Ishikawa (cell line): Measurements from ENCODE around the gene CAPN5.

Experiments
- CEBPB ChIP-seq: IDR thresholded peaks from 2 replicates; pipeline ENCODE4 v1.6.1; 2012
- CREB1 ChIP-seq: IDR thresholded peaks from 2 replicates; pipeline ENCODE4 v1.6.1; 2012; ENCODE audit warnings: low read depth
- EGR1 ChIP-seq: IDR thresholded peaks from 2 replicates; pipeline ENCODE4 v1.6.1; 2012
- EP300 ChIP-seq: IDR thresholded peaks from 2 replicates; pipeline ENCODE4 v1.6.1; 2012; ENCODE audit warnings: borderline replicate concordance
- FOXM1 ChIP-seq: IDR thresholded peaks from 2 replicates; pipeline ENCODE4 v1.6.1; 2012; ENCODE audit warnings: low read depth, borderline replicate concordance
- MAX ChIP-seq: IDR thresholded peaks from 2 replicates; pipeline ENCODE4 v1.6.1; 2012
- NFIC ChIP-seq: IDR thresholded peaks from 2 replicates; pipeline ENCODE4 v1.6.1; 2012
- RAD21 ChIP-seq: IDR thresholded peaks from 2 replicates; pipeline ENCODE4 v1.6.1; 2012; ENCODE audit warnings: low read depth
- REST ChIP-seq: IDR thresholded peaks from 2 replicates; pipeline ENCODE4 v1.6.1; 2012; ENCODE audit warnings: low read depth, mild to moderate bottlenecking
- TAF1 ChIP-seq: IDR thresholded peaks from 2 replicates; pipeline ENCODE4 v1.6.1; 2012; ENCODE audit warnings: low read depth, mild to moderate bottlenecking
- TCF12 ChIP-seq: IDR thresholded peaks from 2 replicates; pipeline ENCODE4 v1.6.1; 2012; ENCODE audit warnings: low read depth
- TEAD4 ChIP-seq: IDR thresholded peaks from 2 replicates; pipeline ENCODE4 v1.6.1; 2012
- USF1 ChIP-seq: IDR thresholded peaks from 2 replicates; pipeline ENCODE4 v1.6.1; 2012
- YY1 ChIP-seq: IDR thresholded peaks from 2 replicates; pipeline ENCODE4 v1.6.1; 2012; ENCODE audit warnings: low read depth
- ZBTB7A ChIP-seq: IDR thresholded peaks from 2 replicates; pipeline ENCODE4 v1.6.1; 2012; ENCODE audit warnings: low read depth

CAPN5 gene

GRCh38 chr11:77082838-77083565 lies 16.2 kb downstream of the CAPN5 start:
- no peak for TF ChIP-seq TCF12
- TF ChIP-seq MAX: no peak
- no peak for TF ChIP-seq EP300
- TF ChIP-seq FOXM1: no peak
- TF ChIP-seq CREB1: no peak
- TF ChIP-seq RAD21: no peak
- TF ChIP-seq USF1: no peak
- no peak for TF ChIP-seq YY1
- no peak for TF ChIP-seq TAF1
- no peak for TF ChIP-seq TEAD4
- TF ChIP-seq EGR1: no peak
- TF ChIP-seq REST: no peak
- no peak for TF ChIP-seq NFIC
- no peak for TF ChIP-seq CEBPB
- TF ChIP-seq ZBTB7A: no peak

- TF ChIP-seq REST: no peak
- TF ChIP-seq FOXM1: no peak
- no peak for TF ChIP-seq EGR1
- no peak for TF ChIP-seq RAD21
- no peak for TF ChIP-seq TCF12
- TF ChIP-seq YY1: no peak
- TF ChIP-seq TAF1: no peak
- TF ChIP-seq EP300: no peak
- no peak for TF ChIP-seq USF1
- no peak for TF ChIP-seq MAX
- TF ChIP-seq NFIC: no peak
- TF ChIP-seq CREB1: no peak
- TF ChIP-seq CEBPB: no peak
- no peak for TF ChIP-seq TEAD4
- TF ChIP-seq ZBTB7A: no peak
Observed at GRCh38 chr11:77083566-77084245, 16.9 kb downstream of the CAPN5 start.

GRCh38 chr11:77084581-77085191 lies 17.9 kb downstream of the CAPN5 start:
- TF ChIP-seq USF1 (no peak), ZBTB7A (no peak), TCF12 (no peak), REST (no peak), NFIC (no peak), RAD21 (no peak), TAF1 (no peak), YY1 (no peak), CEBPB (no peak), TEAD4 (no peak), MAX (no peak), EP300 (no peak), EGR1 (no peak), FOXM1 (no peak), CREB1 (no peak)
